ENCODE measurements around the gene FBLN2.

Gene FBLN2

DNA sequence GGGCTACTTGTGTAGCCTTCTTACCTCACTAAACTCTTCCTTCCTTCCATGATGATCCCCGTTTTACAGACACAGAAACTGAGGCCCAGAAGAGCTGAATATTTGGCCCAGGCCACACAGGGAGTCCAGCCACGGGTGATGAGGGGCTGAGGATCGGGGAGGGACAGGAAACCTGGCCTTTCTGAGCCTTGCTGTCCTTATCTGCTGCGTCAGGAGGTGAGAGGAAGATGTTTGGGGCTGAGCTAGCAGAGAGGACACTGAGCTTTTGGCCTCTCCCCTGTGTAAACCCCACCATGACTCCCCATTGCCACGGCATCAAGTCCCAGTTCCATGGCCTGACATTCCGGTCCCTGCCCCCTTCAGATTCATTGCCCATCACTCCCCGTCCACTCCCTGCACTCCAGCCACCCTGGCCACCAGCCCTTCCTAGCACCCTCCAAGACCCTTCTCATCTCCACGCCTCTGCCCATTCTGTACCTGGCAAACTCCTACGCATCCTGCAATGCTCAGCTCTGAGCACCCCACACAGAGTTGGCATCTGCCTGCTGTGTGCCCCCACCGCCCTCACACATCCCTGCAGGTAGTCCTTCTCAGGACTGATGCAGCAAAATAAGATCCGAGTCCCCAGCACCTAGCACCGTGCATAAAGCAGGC, 103.0 kb downstream of the FBLN2 start:
- TF ChIP-seq, protein P1, sequence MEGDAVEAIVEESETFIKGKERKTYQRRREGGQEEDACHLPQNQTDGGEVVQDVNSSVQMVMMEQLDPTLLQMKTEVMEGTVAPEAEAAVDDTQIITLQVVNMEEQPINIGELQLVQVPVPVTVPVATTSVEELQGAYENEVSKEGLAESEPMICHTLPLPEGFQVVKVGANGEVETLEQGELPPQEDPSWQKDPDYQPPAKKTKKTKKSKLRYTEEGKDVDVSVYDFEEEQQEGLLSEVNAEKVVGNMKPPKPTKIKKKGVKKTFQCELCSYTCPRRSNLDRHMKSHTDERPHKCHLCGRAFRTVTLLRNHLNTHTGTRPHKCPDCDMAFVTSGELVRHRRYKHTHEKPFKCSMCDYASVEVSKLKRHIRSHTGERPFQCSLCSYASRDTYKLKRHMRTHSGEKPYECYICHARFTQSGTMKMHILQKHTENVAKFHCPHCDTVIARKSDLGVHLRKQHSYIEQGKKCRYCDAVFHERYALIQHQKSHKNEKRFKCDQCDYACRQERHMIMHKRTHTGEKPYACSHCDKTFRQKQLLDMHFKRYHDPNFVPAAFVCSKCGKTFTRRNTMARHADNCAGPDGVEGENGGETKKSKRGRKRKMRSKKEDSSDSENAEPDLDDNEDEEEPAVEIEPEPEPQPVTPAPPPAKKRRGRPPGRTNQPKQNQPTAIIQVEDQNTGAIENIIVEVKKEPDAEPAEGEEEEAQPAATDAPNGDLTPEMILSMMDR (IDR thresholded peaks at IDR 0.05; ENCODE audit: insufficient read depth, low read length), result no peak
- TF ChIP-seq GABPA (IDR thresholded peaks at IDR 0.05; ENCODE audit: low read depth) (no peak), SPI1 (IDR thresholded peaks at IDR 0.05; ENCODE audit: borderline replicate concordance, low read depth) (no peak), POLR2AphosphoS5 (IDR thresholded peaks at IDR 0.05; ENCODE audit: low read depth) (no peak)
- TF ChIP-seq, protein P2, sequence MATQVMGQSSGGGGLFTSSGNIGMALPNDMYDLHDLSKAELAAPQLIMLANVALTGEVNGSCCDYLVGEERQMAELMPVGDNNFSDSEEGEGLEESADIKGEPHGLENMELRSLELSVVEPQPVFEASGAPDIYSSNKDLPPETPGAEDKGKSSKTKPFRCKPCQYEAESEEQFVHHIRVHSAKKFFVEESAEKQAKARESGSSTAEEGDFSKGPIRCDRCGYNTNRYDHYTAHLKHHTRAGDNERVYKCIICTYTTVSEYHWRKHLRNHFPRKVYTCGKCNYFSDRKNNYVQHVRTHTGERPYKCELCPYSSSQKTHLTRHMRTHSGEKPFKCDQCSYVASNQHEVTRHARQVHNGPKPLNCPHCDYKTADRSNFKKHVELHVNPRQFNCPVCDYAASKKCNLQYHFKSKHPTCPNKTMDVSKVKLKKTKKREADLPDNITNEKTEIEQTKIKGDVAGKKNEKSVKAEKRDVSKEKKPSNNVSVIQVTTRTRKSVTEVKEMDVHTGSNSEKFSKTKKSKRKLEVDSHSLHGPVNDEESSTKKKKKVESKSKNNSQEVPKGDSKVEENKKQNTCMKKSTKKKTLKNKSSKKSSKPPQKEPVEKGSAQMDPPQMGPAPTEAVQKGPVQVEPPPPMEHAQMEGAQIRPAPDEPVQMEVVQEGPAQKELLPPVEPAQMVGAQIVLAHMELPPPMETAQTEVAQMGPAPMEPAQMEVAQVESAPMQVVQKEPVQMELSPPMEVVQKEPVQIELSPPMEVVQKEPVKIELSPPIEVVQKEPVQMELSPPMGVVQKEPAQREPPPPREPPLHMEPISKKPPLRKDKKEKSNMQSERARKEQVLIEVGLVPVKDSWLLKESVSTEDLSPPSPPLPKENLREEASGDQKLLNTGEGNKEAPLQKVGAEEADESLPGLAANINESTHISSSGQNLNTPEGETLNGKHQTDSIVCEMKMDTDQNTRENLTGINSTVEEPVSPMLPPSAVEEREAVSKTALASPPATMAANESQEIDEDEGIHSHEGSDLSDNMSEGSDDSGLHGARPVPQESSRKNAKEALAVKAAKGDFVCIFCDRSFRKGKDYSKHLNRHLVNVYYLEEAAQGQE (IDR thresholded peaks at IDR 0.05; ENCODE audit: insufficient replicate concordance, low read depth), result no peak
- Histone ChIP-seq H3K27ac (replicated peaks) (no peak overlapping the region), H3K27me3 (ENCODE audit: insufficient read depth, poor library complexity, severe bottlenecking) (peaks cover 24% of the 10 kb centered on the region), H3K4me3 (replicated peaks; ENCODE audit: insufficient read depth, low read length) (no peak overlapping the region)
- DNase-seq (ENCODE audit: low read depth in 1 of 2, low spot score in 1 of 2), result no peak

DNA sequence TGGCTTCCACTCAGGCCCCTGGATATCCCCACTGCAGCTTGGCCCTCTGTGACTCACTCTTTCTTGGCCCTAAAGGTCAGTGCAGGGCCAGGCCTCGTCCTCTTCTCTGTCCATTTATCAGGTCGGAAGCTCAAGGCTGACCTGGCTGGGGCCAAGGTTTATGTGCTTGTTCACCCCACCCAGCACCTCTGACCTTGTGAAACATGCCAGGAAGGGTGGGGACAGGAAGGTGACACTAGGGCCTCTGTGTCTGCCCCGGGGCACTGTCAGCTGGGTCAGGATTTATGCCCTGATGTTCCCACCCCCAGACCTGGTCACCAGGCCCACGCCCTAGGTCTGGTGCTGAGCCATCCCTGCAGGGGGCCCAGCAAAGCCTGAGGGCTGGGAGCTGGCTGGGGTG, 103.8 kb downstream of the FBLN2 start:
- TF ChIP-seq SPI1 (IDR thresholded peaks at IDR 0.05; ENCODE audit: borderline replicate concordance, low read depth) (no peak), POLR2AphosphoS5 (IDR thresholded peaks at IDR 0.05; ENCODE audit: low read depth) (no peak), GABPA (IDR thresholded peaks at IDR 0.05; ENCODE audit: low read depth) (no peak)
- TF ChIP-seq, protein P2 (IDR thresholded peaks at IDR 0.05; ENCODE audit: insufficient replicate concordance, low read depth), result no peak
- TF ChIP-seq, protein P1 (IDR thresholded peaks at IDR 0.05; ENCODE audit: insufficient read depth, low read length), result no peak
- DNase-seq (ENCODE audit: low read depth in 1 of 2, low spot score in 1 of 2), result no peak
- H3K27me3 ChIP-seq (ENCODE audit: insufficient read depth, poor library complexity, severe bottlenecking), result peaks cover 27% of the 10 kb centered on the region
- no peak overlapping the region for H3K27ac ChIP-seq (replicated peaks)
- H3K4me3 ChIP-seq (replicated peaks; ENCODE audit: insufficient read depth, low read length), result no peak overlapping the region

DNA sequence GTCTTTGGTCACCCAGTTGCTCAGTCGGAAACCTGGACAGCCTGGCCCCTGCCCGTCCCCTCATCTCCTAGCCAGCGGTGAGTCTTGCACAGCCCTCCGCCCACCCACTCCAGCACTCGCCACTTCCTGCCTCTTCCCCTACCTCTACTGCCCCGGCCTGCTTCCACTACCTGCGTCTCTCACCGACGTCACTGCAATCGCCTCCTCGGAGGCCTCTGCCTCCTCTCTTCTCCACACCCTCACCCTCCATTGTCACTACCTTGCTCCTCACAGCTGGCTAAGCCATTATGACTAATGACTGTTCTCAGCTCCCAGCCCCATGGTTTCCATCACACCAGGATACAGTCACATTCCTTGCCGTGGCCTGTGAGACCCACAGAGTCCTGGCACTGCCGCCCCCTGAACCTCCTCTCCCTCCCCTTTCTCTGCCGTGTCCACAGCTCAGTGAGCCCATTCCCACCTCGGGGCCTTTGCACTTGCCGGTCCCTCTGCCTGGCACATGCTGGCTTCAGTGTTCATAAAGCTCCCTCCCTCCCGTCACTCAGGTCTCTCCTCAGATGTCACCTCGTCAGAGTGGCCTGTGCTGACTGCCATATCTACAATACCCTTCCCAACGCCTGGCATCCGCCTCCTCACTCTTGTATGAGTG, 104.8 kb downstream of the FBLN2 start:
- H3K27ac ChIP-seq (replicated peaks), result no peak overlapping the region
- no peak for DNase-seq (ENCODE audit: low read depth in 1 of 2, low spot score in 1 of 2)
- TF ChIP-seq, protein P2 (IDR thresholded peaks at IDR 0.05; ENCODE audit: insufficient replicate concordance, low read depth), result no peak
- TF ChIP-seq GABPA (IDR thresholded peaks at IDR 0.05; ENCODE audit: low read depth) (no peak), POLR2AphosphoS5 (IDR thresholded peaks at IDR 0.05; ENCODE audit: low read depth) (no peak), SPI1 (IDR thresholded peaks at IDR 0.05; ENCODE audit: borderline replicate concordance, low read depth) (no peak)
- TF ChIP-seq, protein P1 (IDR thresholded peaks at IDR 0.05; ENCODE audit: insufficient read depth, low read length), result no peak

More for the DNA sequence above, 104.8 kb downstream of the FBLN2 start:
- Histone ChIP-seq H3K4me3 (replicated peaks; ENCODE audit: insufficient read depth, low read length) (no peak overlapping the region), H3K27me3 (ENCODE audit: insufficient read depth, poor library complexity, severe bottlenecking) (peaks cover 32% of the 10 kb centered on the region)

Data from HL-60 (cell line).